GM23338 (cell line): ENCODE measurements around the gene R3HDM4. TPM values are rescaled to one million over a fixed set of nuclear protein-coding genes. Genes with fewer than 3 reads are reported as not detected.

Experiments used
- ATAC-seq: fragments of 200-7000 bp; cut with Tn5 transposase; 3 replicates; pipeline ENCODE4 v1.9.1; 2020
- DNase-seq: peaks from one replicate; pipeline ENCODE4 v3.0.0-alpha.2; 2015; ENCODE audit warnings: low spot score
- H2AFZ ChIP-seq: fragments of 200-600 bp; sonication (generic); 2 replicates; pipeline ENCODE4 v1.8.0; 2016; ENCODE audit warnings: antibody characterized with exemption, mild to moderate bottlenecking, moderate library complexity
- H3F3A ChIP-seq: fragments of 200-600 bp; sonication (generic); replicated peaks from 2 replicates; pipeline ENCODE4 v1.8.0; 2017; ENCODE audit warnings: antibody characterized with exemption, mixed run types, low read depth
- H3K27ac ChIP-seq: fragments of 200-600 bp; sonication (generic); 2 replicates; pipeline ENCODE4 v1.6.1; 2016; ENCODE audit warnings: low read depth
- H3K27me3 ChIP-seq: fragments of 200-600 bp; sonication (generic); 2 replicates; pipeline ENCODE4 v1.8.0; 2016; ENCODE audit warnings: mild to moderate bottlenecking, mixed run types, moderate library complexity; ENCODE audit not compliant: insufficient read depth
- H3K36me3 ChIP-seq: fragments of 200-600 bp; sonication (generic); 2 replicates; pipeline ENCODE4 v1.8.0; 2016; ENCODE audit warnings: mild to moderate bottlenecking; ENCODE audit not compliant: insufficient read depth
- H3K4me1 ChIP-seq: fragments of 200-600 bp; sonication (generic); 2 replicates; pipeline ENCODE4 v1.8.0; 2016; ENCODE audit warnings: mild to moderate bottlenecking, moderate library complexity; ENCODE audit not compliant: insufficient read depth
- H3K4me2 ChIP-seq: fragments of 200-600 bp; sonication (generic); 2 replicates; pipeline ENCODE4 v1.7.1; 2017; ENCODE audit warnings: mixed run types
- H3K4me3 ChIP-seq: fragments of 200-600 bp; sonication (generic); 2 replicates; pipeline ENCODE4 v1.6.1; 2016; ENCODE audit warnings: mixed run types
- H3K79me2 ChIP-seq: fragments of 200-600 bp; sonication (generic); replicated peaks from 2 replicates; pipeline ENCODE4 v1.8.0; 2017; ENCODE audit warnings: mild to moderate bottlenecking; ENCODE audit not compliant: insufficient read depth
- H3K9me2 ChIP-seq: fragments of 200-600 bp; sonication (generic); 2 replicates; pipeline ENCODE4 v1.8.0; 2017; ENCODE audit not compliant: insufficient read depth
- H4K20me1 ChIP-seq: fragments of 200-600 bp; sonication (generic); replicated peaks from 2 replicates; pipeline ENCODE4 v1.8.0; 2017; ENCODE audit warnings: mild to moderate bottlenecking; ENCODE audit not compliant: insufficient read depth
- H3K27ac Mint-ChIP-seq: 2 replicates; pipeline ENCODE4 v1.8.0; 2020; ENCODE audit warnings: inconsistent platforms, mild to moderate bottlenecking, moderate library complexity, mixed read lengths
- H3K27me3 Mint-ChIP-seq: 3 replicates; pipeline ENCODE4 v1.8.0; 2022; ENCODE audit warnings: low read depth, mild to moderate bottlenecking, moderate library complexity, mixed read lengths, inconsistent platforms; ENCODE audit not compliant: insufficient read depth, poor library complexity
- H3K36me3 Mint-ChIP-seq: 3 replicates; pipeline ENCODE4 v1.8.0; 2021; ENCODE audit warnings: low read depth, mild to moderate bottlenecking, inconsistent platforms, moderate library complexity, mixed read lengths
- H3K4me1 Mint-ChIP-seq: 3 replicates; pipeline ENCODE4 v1.8.0; 2020; ENCODE audit warnings: mild to moderate bottlenecking, inconsistent platforms, mixed read lengths
- H3K4me3 Mint-ChIP-seq: 3 replicates; pipeline ENCODE4 v1.8.0; 2021; ENCODE audit warnings: moderate library complexity, mild to moderate bottlenecking, inconsistent platforms, mixed read lengths
- H3K9me3 Mint-ChIP-seq: 3 replicates; pipeline ENCODE4 v1.8.0; 2020; ENCODE audit warnings: moderate library complexity, mild to moderate bottlenecking, inconsistent platforms, mixed read lengths
- CREB1 ChIP-seq: fragments of 250-450 bp; sonication (Bioruptor Pico); IDR thresholded peaks from 2 replicates; pipeline ENCODE4 v1.5.0; 2020; ENCODE audit warnings: low read depth, mild to moderate bottlenecking, moderate library complexity
- EZH2 ChIP-seq: fragments of 200-600 bp; sonication (generic); IDR thresholded peaks from one replicate; pipeline ENCODE4 v1.8.0; 2017; ENCODE audit warnings: antibody characterized with exemption, mild to moderate bottlenecking, low read depth; ENCODE audit not compliant: unreplicated experiment
- EZH2phosphoT487 ChIP-seq: fragments of 200-600 bp; sonication (generic); IDR thresholded peaks from one replicate; pipeline ENCODE4 v1.8.1; 2018; ENCODE audit warnings: antibody characterized with exemption; ENCODE audit not compliant: unreplicated experiment
- JUNB ChIP-seq: IDR thresholded peaks from one replicate; pipeline ENCODE4 v1.6.1; 2016; ENCODE audit warnings: antibody characterized with exemption; ENCODE audit not compliant: unreplicated experiment
- NANOG ChIP-seq: IDR thresholded peaks from 2 replicates; pipeline ENCODE4 v1.6.1; 2016; ENCODE audit warnings: antibody characterized with exemption, borderline replicate concordance
- POLR2AphosphoS5 ChIP-seq: IDR thresholded peaks from 2 replicates; pipeline ENCODE4 v1.6.1; 2016; ENCODE audit warnings: antibody characterized with exemption, low read depth
- STAT1 ChIP-seq: IDR thresholded peaks from one replicate; pipeline ENCODE4 v1.6.1; 2016; ENCODE audit warnings: antibody characterized with exemption; ENCODE audit not compliant: unreplicated experiment
- ZNF114 ChIP-seq: fragments of 250-450 bp; sonication (Bioruptor Pico); IDR thresholded peaks from 2 replicates; pipeline ENCODE4 v1.5.0; 2020; ENCODE audit warnings: mild to moderate bottlenecking, moderate library complexity
- ZNF331 ChIP-seq: fragments of 250-450 bp; sonication (Bioruptor Pico); IDR thresholded peaks from 2 replicates; pipeline ENCODE4 v1.5.0; 2020; ENCODE audit warnings: low read depth, mild to moderate bottlenecking, moderate library complexity
- polyA plus RNA-seq: library from polyadenylated mRNA; unstranded; fragments of >200 nt; fragmentation: Nextera tagmentation; extraction: Ambion mirVana; gene quantifications from 2 replicates; pipeline ENCODE4 v1.2.1, GENCODE V29; 2016
- total RNA-seq: library from RNA; depleted of rRNA; stranded (reverse); fragments of >200 nt; shearing (Covaris generic); gene quantifications from 2 replicates; pipeline ENCODE4 v1.2.3, GENCODE V29; 2014
- TF ChIP-seq, protein P1 (sequence below), 2 experiments: fragments of 200-600 bp in 1 of 2; sonication (generic) in 1 of 2; conservative IDR thresholded peaks; 2 replicates each; pipeline versions ENCODE4 v1.5.1 to v1.6.1; 2016 to 2017; ENCODE audit warnings: antibody characterized with exemption in 2 of 2, low read depth in 2 of 2, mild to moderate bottlenecking in 2 of 2, moderate library complexity in 1 of 2
- TF ChIP-seq, protein P2 (sequence below): IDR thresholded peaks from 2 replicates; pipeline ENCODE4 v1.6.1; 2016; ENCODE audit warnings: antibody characterized with exemption
- TF ChIP-seq, protein P3 (sequence below): IDR thresholded peaks from one replicate; pipeline ENCODE4 v1.6.1; 2018; ENCODE audit warnings: antibody characterized with exemption; ENCODE audit not compliant: unreplicated experiment
- TF ChIP-seq, protein P4 (sequence below): fragments of 250-450 bp; sonication (Bioruptor Pico); IDR thresholded peaks from 2 replicates; pipeline ENCODE4 v1.5.0; 2020; ENCODE audit warnings: mild to moderate bottlenecking, moderate library complexity

The R3HDM4 gene
- total and polyA plus RNA-seq, 2 experiments from 2014 or later: 76.5 to 87.1 TPM

DNA sequence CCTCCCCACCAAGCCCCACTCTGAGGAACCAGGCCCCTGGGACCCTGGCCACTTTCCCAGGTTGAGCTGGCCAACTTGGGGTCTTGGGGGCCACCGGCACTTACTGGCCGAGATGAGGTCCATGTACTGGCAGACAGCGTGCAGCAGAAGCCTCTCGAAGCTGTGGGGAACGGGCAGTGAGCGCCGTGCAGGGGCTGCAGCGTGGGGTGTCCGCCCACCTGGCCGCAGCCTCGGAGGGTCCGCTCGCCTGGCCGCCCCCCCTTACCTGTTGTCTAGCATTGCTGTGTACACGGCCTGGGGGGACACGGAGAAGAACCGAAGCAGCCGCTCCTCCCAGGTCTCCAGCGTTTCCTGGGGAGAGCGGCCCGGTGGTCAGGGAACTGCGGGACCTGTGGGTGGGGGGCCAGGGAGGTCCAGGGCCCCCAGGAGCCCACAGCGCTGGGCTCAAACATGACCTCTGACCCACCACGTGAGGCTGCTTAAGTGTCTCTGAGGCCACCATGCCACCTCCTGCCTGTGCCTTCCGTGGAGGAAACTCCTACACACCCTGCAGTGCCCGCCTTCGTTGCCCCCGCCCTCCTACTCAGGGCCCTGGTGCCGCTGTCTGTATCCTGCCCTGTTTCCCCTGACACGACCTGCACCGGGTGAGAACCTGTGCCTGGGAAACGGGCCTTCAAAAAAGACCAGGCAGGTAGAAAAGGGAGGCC lies 13.5 kb downstream of the R3HDM4 start:
- Mint-ChIP-seq H3K36me3 (peaks cover 17% of the 10 kb centered on the region), H3K27me3 (peaks cover 5% of the 10 kb centered on the region), H3K4me1 (peaks cover 5% of the 10 kb centered on the region), H3K27ac (no peak overlapping the region), H3K9me3 (no peaks in the 10 kb centered on the region), H3K4me3 (no peak overlapping the region)
- no peaks in the 10 kb centered on the region for H3K36me3 ChIP-seq
- H3K4me3 ChIP-seq: no peak overlapping the region
- H3K27ac ChIP-seq: no peak overlapping the region
- no peak for ATAC-seq
- H3K79me2 ChIP-seq: peaks cover 8% of the 10 kb centered on the region
- DNase-seq: no peak
- H4K20me1 ChIP-seq: peaks cover 8% of the 10 kb centered on the region
- H3K4me1 ChIP-seq: peaks cover 3% of the 10 kb centered on the region; the same call in 1 of the 2 replicates
- no peaks in the 10 kb centered on the region for H3K9me2 ChIP-seq
- H2AFZ ChIP-seq: no peak overlapping the region
- peaks cover 7% of the 10 kb centered on the region for H3F3A ChIP-seq
- H3K27me3 ChIP-seq: no peaks in the 10 kb centered on the region
- no peak overlapping the region for H3K4me2 ChIP-seq
- no peak for TF ChIP-seq CREB1 (CRISPR knock-in tag)
- no peak for TF ChIP-seq EZH2
- TF ChIP-seq STAT1: no peak
- no peak for TF ChIP-seq NANOG
- TF ChIP-seq JUNB: no peak
- TF ChIP-seq, protein P1, sequence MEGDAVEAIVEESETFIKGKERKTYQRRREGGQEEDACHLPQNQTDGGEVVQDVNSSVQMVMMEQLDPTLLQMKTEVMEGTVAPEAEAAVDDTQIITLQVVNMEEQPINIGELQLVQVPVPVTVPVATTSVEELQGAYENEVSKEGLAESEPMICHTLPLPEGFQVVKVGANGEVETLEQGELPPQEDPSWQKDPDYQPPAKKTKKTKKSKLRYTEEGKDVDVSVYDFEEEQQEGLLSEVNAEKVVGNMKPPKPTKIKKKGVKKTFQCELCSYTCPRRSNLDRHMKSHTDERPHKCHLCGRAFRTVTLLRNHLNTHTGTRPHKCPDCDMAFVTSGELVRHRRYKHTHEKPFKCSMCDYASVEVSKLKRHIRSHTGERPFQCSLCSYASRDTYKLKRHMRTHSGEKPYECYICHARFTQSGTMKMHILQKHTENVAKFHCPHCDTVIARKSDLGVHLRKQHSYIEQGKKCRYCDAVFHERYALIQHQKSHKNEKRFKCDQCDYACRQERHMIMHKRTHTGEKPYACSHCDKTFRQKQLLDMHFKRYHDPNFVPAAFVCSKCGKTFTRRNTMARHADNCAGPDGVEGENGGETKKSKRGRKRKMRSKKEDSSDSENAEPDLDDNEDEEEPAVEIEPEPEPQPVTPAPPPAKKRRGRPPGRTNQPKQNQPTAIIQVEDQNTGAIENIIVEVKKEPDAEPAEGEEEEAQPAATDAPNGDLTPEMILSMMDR (conservative IDR thresholded peaks at IDR 0.05; ENCODE audit: low read depth in 2 of 2): no peak
- TF ChIP-seq, protein P2, sequence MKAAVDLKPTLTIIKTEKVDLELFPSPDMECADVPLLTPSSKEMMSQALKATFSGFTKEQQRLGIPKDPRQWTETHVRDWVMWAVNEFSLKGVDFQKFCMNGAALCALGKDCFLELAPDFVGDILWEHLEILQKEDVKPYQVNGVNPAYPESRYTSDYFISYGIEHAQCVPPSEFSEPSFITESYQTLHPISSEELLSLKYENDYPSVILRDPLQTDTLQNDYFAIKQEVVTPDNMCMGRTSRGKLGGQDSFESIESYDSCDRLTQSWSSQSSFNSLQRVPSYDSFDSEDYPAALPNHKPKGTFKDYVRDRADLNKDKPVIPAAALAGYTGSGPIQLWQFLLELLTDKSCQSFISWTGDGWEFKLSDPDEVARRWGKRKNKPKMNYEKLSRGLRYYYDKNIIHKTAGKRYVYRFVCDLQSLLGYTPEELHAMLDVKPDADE: no peak
- no peak for TF ChIP-seq ZNF114 (CRISPR knock-in tag)
- no peak for TF ChIP-seq EZH2phosphoT487
- TF ChIP-seq, protein P3, sequence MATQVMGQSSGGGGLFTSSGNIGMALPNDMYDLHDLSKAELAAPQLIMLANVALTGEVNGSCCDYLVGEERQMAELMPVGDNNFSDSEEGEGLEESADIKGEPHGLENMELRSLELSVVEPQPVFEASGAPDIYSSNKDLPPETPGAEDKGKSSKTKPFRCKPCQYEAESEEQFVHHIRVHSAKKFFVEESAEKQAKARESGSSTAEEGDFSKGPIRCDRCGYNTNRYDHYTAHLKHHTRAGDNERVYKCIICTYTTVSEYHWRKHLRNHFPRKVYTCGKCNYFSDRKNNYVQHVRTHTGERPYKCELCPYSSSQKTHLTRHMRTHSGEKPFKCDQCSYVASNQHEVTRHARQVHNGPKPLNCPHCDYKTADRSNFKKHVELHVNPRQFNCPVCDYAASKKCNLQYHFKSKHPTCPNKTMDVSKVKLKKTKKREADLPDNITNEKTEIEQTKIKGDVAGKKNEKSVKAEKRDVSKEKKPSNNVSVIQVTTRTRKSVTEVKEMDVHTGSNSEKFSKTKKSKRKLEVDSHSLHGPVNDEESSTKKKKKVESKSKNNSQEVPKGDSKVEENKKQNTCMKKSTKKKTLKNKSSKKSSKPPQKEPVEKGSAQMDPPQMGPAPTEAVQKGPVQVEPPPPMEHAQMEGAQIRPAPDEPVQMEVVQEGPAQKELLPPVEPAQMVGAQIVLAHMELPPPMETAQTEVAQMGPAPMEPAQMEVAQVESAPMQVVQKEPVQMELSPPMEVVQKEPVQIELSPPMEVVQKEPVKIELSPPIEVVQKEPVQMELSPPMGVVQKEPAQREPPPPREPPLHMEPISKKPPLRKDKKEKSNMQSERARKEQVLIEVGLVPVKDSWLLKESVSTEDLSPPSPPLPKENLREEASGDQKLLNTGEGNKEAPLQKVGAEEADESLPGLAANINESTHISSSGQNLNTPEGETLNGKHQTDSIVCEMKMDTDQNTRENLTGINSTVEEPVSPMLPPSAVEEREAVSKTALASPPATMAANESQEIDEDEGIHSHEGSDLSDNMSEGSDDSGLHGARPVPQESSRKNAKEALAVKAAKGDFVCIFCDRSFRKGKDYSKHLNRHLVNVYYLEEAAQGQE: no peak
- no peak for TF ChIP-seq ZNF331 (CRISPR knock-in tag)
- TF ChIP-seq, protein P4, sequence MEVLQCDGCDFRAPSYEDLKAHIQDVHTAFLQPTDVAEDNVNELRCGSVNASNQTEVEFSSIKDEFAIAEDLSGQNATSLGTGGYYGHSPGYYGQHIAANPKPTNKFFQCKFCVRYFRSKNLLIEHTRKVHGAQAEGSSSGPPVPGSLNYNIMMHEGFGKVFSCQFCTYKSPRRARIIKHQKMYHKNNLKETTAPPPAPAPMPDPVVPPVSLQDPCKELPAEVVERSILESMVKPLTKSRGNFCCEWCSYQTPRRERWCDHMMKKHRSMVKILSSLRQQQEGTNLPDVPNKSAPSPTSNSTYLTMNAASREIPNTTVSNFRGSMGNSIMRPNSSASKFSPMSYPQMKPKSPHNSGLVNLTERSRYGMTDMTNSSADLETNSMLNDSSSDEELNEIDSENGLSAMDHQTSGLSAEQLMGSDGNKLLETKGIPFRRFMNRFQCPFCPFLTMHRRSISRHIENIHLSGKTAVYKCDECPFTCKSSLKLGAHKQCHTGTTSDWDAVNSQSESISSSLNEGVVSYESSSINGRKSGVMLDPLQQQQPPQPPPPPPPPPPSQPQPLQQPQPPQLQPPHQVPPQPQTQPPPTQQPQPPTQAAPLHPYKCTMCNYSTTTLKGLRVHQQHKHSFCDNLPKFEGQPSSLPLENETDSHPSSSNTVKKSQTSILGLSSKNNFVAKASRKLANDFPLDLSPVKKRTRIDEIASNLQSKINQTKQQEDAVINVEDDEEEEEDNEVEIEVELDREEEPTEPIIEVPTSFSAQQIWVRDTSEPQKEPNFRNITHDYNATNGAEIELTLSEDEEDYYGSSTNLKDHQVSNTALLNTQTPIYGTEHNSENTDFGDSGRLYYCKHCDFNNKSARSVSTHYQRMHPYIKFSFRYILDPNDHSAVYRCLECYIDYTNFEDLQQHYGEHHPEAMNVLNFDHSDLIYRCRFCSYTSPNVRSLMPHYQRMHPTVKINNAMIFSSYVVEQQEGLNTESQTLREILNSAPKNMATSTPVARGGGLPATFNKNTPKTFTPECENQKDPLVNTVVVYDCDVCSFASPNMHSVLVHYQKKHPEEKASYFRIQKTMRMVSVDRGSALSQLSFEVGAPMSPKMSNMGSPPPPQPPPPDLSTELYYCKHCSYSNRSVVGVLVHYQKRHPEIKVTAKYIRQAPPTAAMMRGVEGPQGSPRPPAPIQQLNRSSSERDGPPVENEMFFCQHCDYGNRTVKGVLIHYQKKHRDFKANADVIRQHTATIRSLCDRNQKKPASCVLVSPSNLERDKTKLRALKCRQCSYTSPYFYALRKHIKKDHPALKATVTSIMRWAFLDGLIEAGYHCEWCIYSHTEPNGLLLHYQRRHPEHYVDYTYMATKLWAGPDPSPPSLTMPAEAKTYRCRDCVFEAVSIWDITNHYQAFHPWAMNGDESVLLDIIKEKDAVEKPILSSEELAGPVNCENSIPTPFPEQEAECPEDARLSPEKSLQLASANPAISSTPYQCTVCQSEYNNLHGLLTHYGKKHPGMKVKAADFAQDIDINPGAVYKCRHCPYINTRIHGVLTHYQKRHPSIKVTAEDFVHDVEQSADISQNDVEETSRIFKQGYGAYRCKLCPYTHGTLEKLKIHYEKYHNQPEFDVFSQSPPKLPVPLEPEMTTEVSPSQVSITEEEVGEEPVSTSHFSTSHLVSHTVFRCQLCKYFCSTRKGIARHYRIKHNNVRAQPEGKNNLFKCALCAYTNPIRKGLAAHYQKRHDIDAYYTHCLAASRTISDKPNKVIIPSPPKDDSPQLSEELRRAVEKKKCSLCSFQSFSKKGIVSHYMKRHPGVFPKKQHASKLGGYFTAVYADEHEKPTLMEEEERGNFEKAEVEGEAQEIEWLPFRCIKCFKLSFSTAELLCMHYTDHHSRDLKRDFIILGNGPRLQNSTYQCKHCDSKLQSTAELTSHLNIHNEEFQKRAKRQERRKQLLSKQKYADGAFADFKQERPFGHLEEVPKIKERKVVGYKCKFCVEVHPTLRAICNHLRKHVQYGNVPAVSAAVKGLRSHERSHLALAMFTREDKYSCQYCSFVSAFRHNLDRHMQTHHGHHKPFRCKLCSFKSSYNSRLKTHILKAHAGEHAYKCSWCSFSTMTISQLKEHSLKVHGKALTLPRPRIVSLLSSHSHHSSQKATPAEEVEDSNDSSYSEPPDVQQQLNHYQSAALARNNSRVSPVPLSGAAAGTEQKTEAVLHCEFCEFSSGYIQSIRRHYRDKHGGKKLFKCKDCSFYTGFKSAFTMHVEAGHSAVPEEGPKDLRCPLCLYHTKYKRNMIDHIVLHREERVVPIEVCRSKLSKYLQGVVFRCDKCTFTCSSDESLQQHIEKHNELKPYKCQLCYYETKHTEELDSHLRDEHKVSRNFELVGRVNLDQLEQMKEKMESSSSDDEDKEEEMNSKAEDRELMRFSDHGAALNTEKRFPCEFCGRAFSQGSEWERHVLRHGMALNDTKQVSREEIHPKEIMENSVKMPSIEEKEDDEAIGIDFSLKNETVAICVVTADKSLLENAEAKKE (CRISPR knock-in tag): no peak
- TF ChIP-seq POLR2AphosphoS5: no peak
